Glutamatergic neuron (in vitro differentiated cells): Measurements from ENCODE around the gene ANO7. TPM values are rescaled to one million over a fixed set of nuclear protein-coding genes. Genes with fewer than 3 reads are reported as not detected.

Experiments used
- DNase-seq: peaks from one replicate; pipeline ENCODE4 v3.0.0; 2022
- H3K27ac Mint-ChIP-seq: one replicate; pipeline ENCODE4 v1.8.0; 2020; ENCODE audit warnings: mild to moderate bottlenecking, mixed read lengths, inconsistent platforms; ENCODE audit not compliant: unreplicated experiment
- H3K27me3 Mint-ChIP-seq: one replicate; pipeline ENCODE4 v1.8.0; 2020; ENCODE audit warnings: mild to moderate bottlenecking, moderate library complexity, mixed read lengths, inconsistent platforms; ENCODE audit not compliant: unreplicated experiment
- H3K36me3 Mint-ChIP-seq: one replicate; pipeline ENCODE4 v1.8.0; 2020; ENCODE audit warnings: mild to moderate bottlenecking, mixed read lengths, inconsistent platforms; ENCODE audit not compliant: unreplicated experiment
- H3K4me1 Mint-ChIP-seq: one replicate; pipeline ENCODE4 v1.8.0; 2020; ENCODE audit warnings: mild to moderate bottlenecking, low read depth, mixed read lengths, inconsistent platforms; ENCODE audit not compliant: unreplicated experiment
- H3K4me3 Mint-ChIP-seq: one replicate; pipeline ENCODE4 v1.8.0; 2020; ENCODE audit warnings: mild to moderate bottlenecking, mixed read lengths, inconsistent platforms; ENCODE audit not compliant: unreplicated experiment
- H3K9me3 Mint-ChIP-seq: one replicate; pipeline ENCODE4 v1.8.0; 2020; ENCODE audit warnings: mild to moderate bottlenecking, moderate library complexity, mixed read lengths, inconsistent platforms; ENCODE audit not compliant: unreplicated experiment
- total RNA-seq: library from RNA; stranded (reverse); fragmentation: NEBNext Ultra II Directional; extraction: Animal tissue kit (Norgen Biotek cat#: 25700); gene quantifications from one replicate; pipeline ENCODE4 v1.2.1, GENCODE V29; 2021; ENCODE audit not compliant: unreplicated experiment
- TF ChIP-seq, protein P1 (sequence below): fragments of 200-600 bp; sonication (generic); IDR thresholded peaks from one replicate; pipeline ENCODE4 v1.5.0; 2021; ENCODE audit not compliant: partially characterized antibody, unreplicated experiment

The ANO7 gene
- total RNA-seq, 1 donor from 2014 or later: 2.6 TPM

DNA sequence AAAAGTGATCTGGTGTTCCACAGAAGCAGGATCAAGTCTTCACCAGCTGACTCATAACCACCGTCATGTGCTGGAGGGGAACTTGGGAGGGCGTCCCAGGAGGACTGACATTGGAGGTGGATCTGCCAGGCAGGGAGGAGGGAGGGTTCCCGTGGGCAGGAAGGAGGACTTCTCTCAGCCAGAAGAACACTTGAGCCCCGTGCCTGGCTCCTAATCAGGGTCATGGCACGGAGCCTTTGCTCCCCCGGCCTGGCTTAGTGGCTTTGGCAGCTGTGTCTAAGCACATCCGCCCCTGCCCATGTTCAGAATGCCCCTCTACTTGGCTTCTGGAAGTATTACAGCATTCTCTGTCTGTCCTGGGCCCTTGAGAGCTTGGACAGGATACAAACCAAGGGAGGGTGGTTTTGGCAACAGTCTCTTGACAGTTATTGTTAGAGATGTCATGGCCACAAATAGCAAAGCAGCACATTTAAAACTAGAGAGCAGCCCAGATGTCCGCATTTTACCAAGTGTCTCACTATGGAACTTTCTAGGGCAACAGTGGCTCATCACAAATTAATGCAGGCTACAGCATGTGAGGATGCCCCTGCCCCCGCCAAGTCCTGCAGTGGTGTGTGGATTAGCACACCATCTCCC lies 26.7 kb upstream of the ANO7 start:
- no peak overlapping the region for H3K4me3 Mint-ChIP-seq
- H3K9me3 Mint-ChIP-seq: no peaks in the 10 kb centered on the region
- no peaks in the 10 kb centered on the region for H3K36me3 Mint-ChIP-seq
- no peaks in the 10 kb centered on the region for H3K27me3 Mint-ChIP-seq
- H3K4me1 Mint-ChIP-seq: peaks cover 5% of the 10 kb centered on the region
- no peak overlapping the region for H3K27ac Mint-ChIP-seq
- DNase-seq: no peak
- TF ChIP-seq, protein P1, sequence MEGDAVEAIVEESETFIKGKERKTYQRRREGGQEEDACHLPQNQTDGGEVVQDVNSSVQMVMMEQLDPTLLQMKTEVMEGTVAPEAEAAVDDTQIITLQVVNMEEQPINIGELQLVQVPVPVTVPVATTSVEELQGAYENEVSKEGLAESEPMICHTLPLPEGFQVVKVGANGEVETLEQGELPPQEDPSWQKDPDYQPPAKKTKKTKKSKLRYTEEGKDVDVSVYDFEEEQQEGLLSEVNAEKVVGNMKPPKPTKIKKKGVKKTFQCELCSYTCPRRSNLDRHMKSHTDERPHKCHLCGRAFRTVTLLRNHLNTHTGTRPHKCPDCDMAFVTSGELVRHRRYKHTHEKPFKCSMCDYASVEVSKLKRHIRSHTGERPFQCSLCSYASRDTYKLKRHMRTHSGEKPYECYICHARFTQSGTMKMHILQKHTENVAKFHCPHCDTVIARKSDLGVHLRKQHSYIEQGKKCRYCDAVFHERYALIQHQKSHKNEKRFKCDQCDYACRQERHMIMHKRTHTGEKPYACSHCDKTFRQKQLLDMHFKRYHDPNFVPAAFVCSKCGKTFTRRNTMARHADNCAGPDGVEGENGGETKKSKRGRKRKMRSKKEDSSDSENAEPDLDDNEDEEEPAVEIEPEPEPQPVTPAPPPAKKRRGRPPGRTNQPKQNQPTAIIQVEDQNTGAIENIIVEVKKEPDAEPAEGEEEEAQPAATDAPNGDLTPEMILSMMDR: no peak

DNA sequence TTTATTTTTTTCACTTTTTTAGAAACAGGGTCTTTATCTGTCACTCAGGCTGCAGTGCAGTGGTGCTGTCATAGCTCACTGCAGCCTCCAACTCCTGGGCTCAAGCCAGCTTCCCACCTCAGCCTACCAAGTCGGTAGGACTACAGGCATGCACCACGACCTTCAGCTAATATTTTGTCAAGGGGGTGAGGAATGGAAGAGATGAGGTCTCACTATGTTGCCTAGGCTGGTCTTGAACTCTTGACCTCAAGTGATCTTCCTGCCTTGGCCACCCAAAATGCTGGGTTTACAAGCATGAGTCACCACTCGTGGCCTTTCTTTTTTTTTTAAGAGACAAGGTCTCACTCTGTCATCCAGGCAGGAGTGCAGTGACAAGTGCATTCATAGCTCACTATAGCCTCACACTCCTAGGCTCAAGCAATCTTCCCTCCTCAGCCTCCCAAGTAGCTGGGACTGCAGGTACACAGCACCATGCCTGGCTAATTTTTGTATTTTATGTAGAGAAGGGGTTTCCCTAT lies 24.8 kb upstream of the ANO7 start:
- Mint-ChIP-seq H3K27me3 (no peaks in the 10 kb centered on the region), H3K27ac (no peak overlapping the region)

DNA sequence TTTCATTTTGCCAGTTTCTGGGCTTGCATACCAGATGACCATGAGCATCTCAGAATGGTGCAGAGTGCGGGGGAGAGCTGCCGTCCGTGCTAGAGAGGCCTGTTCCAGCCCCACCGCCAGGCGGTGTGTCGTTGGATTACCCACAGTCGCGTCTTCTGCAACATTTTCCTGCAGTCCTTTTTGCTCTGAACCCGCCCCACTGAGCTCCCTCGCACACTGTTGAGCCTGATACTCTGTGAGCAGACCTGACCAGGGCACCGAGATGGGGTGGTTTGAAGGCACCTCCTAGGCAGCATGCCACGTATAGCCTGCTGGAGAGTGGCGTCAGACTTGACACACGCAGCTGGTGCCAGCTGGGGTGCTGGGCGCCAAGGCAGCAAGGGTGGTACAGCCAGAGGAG lies 20.1 kb upstream of the ANO7 start:
- no peaks in the 10 kb centered on the region for H3K4me1 Mint-ChIP-seq
- peaks cover 15% of the 10 kb centered on the region for H3K36me3 Mint-ChIP-seq
- peaks cover 3% of the 10 kb centered on the region for H3K9me3 Mint-ChIP-seq
- no peak overlapping the region for H3K27ac Mint-ChIP-seq
- TF ChIP-seq, protein P1: no peak
- DNase-seq: no peak
- no peaks in the 10 kb centered on the region for H3K27me3 Mint-ChIP-seq
- H3K4me3 Mint-ChIP-seq: no peak overlapping the region

More for the DNA sequence above, 24.8 kb upstream of the ANO7 start:
- TF ChIP-seq, protein P1: no peak
- no peak for DNase-seq
- Mint-ChIP-seq H3K9me3 (no peaks in the 10 kb centered on the region), H3K36me3 (no peaks in the 10 kb centered on the region), H3K4me3 (no peak overlapping the region), H3K4me1 (peaks cover 5% of the 10 kb centered on the region)

DNA sequence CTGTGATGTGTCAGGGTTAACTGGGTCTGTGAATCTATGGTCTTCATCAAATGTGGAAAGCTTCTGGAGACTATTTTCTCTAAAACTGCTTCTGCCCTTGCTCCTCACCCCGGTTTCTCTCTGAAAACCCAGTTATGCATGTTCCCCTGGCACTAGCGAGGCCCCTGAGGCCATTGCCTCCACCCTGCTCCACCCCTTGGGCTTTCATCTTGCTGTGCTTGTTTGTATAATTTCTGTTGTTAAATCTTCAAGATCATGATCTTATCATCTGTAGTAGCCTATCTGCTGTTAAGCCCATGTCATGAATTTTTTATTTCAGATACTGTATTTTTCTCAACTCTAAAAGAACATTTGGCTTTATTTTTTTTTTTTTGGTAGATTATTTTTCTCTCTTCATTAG lies 14.9 kb upstream of the ANO7 start:
- Mint-ChIP-seq H3K27me3 (peaks cover 1% of the 10 kb centered on the region), H3K9me3 (peaks cover 3% of the 10 kb centered on the region), H3K4me1 (no peaks in the 10 kb centered on the region), H3K36me3 (peaks cover 15% of the 10 kb centered on the region), H3K4me3 (no peak overlapping the region), H3K27ac (no peak overlapping the region)
- no peak for DNase-seq
- TF ChIP-seq, protein P1: no peak

DNA sequence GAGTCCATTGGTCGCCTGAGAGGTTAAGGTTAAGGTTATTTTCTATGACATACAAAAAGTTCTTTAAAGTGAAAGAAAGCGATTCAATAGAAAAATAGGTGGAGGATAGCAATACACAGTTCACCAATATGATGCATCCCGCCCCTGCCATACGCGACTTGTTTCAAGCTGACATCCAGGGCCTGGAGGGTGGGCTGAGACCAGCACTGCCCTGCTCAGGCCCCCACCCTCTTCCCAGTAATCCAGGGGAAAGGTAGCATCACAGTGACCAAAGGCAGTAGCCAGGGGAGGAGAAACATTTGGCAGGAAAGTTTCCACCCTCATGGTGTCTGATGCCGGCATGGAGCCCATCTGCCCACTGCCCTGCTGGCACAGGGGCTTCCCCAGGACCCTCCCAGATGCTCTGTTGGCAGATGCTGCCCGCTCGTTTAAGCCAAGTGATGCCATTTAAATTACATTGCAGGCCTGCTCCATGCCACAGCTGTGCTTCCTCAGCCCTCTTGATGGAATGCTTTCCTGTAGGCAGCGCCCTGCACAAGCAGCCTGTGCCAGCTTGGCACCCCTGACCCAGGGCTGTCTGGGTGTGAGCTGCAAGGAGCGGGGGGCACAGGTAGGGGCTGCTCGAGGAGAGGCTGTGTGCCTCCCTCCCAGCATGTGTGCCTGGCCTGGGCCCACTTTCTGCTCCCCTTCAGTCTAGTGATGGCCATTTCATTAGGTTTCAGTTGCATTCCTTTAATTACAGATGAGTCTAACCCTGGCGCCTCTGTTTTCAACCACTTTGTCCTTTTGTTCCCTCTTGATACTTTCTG lies 10.7 kb upstream of the ANO7 start:
- no peak overlapping the region for H3K4me3 Mint-ChIP-seq
- no peaks in the 10 kb centered on the region for H3K4me1 Mint-ChIP-seq
- no peak overlapping the region for H3K27ac Mint-ChIP-seq
- peaks cover 4% of the 10 kb centered on the region for H3K9me3 Mint-ChIP-seq
- H3K27me3 Mint-ChIP-seq: peaks cover 1% of the 10 kb centered on the region
- DNase-seq: no peak
- TF ChIP-seq, protein P1: no peak
- no peaks in the 10 kb centered on the region for H3K36me3 Mint-ChIP-seq
